Neuronal stem cell (in vitro differentiated cells): ENCODE measurements around the gene SLC38A1.
A peak's percentile ranks its signal among the peaks of the same experiment; 100 is the strongest.

Experiments
- DNase-seq: peaks from one replicate; pipeline ENCODE4 v3.0.0-alpha.2; 2013; ENCODE audit warnings: low spot score
- H2AFZ ChIP-seq: one replicate; pipeline ENCODE4 v1.6.1; 2013; ENCODE audit warnings: mild to moderate bottlenecking, low read length, inconsistent platforms
- H2AK5ac ChIP-seq: 2 replicates; pipeline ENCODE4 v1.6.1; 2013; ENCODE audit warnings: low read depth, mild to moderate bottlenecking, inconsistent platforms, low read length, moderate library complexity, mixed read lengths
- H2BK120ac ChIP-seq: 2 replicates; pipeline ENCODE4 v1.6.1; 2013; ENCODE audit warnings: low read depth, mild to moderate bottlenecking, inconsistent platforms, low read length, moderate library complexity, mixed read lengths
- H2BK12ac ChIP-seq: one replicate; pipeline ENCODE4 v1.6.1; 2013; ENCODE audit warnings: low read length, inconsistent platforms
- H2BK15ac ChIP-seq: 2 replicates; pipeline ENCODE4 v1.6.1; 2013; ENCODE audit warnings: mild to moderate bottlenecking, low read length, inconsistent platforms, mixed read lengths
- H2BK5ac ChIP-seq: one replicate; pipeline ENCODE4 v1.6.1; 2013; ENCODE audit warnings: inconsistent platforms, mild to moderate bottlenecking, low read length, moderate library complexity
- H3K14ac ChIP-seq: one replicate; pipeline ENCODE4 v1.6.1; 2013; ENCODE audit warnings: low read length, inconsistent platforms
- H3K18ac ChIP-seq: 2 replicates; pipeline ENCODE4 v1.6.1; 2013; ENCODE audit warnings: low read length, inconsistent platforms
- H3K23ac ChIP-seq: 2 replicates; pipeline ENCODE4 v1.6.1; 2013; ENCODE audit warnings: low read depth, mild to moderate bottlenecking, mixed read lengths, low read length, inconsistent platforms; ENCODE audit not compliant: poor library complexity
- H3K27ac ChIP-seq: replicated peaks from 3 replicates; pipeline ENCODE4 v1.5.1; 2013; ENCODE audit warnings: low read length, inconsistent platforms
- H3K27me3 ChIP-seq, 3 experiments: 2 replicates each; pipeline ENCODE4 v1.6.1; 2013; ENCODE audit warnings: low read length in 3 of 3, mild to moderate bottlenecking in 2 of 3, inconsistent platforms in 1 of 3, low read depth in 1 of 3, mixed read lengths in 1 of 3, moderate library complexity in 1 of 3; ENCODE audit not compliant: control insufficient read depth in 3 of 3, insufficient read depth in 3 of 3
- H3K36me3 ChIP-seq, 2 donors: replicated peaks in 1 of 2; 2 replicates each; pipeline ENCODE4 v1.6.1; 2013; ENCODE audit warnings: low read length in 2 of 2; ENCODE audit not compliant: control insufficient read depth in 2 of 2, insufficient read depth in 2 of 2
- H3K4ac ChIP-seq: 2 replicates; pipeline ENCODE4 v1.6.1; 2013; ENCODE audit warnings: inconsistent platforms, mild to moderate bottlenecking, low read length, moderate library complexity
- H3K4me1 ChIP-seq, 2 donors: 1 replicate in 1 of 2; 2 replicates in 1 of 2; pipeline ENCODE4 v1.6.1; 2013; ENCODE audit warnings: low read length in 2 of 2, low read depth in 1 of 2; ENCODE audit not compliant: control insufficient read depth in 2 of 2, insufficient read depth in 1 of 2
- H3K4me2 ChIP-seq: one replicate; pipeline ENCODE4 v1.6.1; 2013; ENCODE audit warnings: mild to moderate bottlenecking, low read length, inconsistent platforms; ENCODE audit not compliant: insufficient read depth, poor library complexity, severe bottlenecking
- H3K4me3 ChIP-seq, 2 donors: 2 replicates each; pipeline ENCODE4 v1.5.1; 2013; ENCODE audit warnings: low read length in 2 of 2, mild to moderate bottlenecking in 2 of 2, inconsistent platforms in 1 of 2, moderate library complexity in 1 of 2
- H3K79me1 ChIP-seq: one replicate; pipeline ENCODE4 v1.6.1; 2013; ENCODE audit warnings: low read depth, mild to moderate bottlenecking, inconsistent platforms, low read length, moderate library complexity
- H3K9ac ChIP-seq: one replicate; pipeline ENCODE4 v1.6.1; 2013; ENCODE audit warnings: mild to moderate bottlenecking, low read depth, low read length, inconsistent platforms; ENCODE audit not compliant: poor library complexity
- H3K9me3 ChIP-seq, 2 donors: replicated peaks in 1 of 2; 2 replicates each; pipeline versions ENCODE3 to v1.6.1; 2013; ENCODE audit warnings: low read length in 2 of 2, mild to moderate bottlenecking in 2 of 2, inconsistent platforms in 1 of 2, low read depth in 1 of 2, mixed read lengths in 1 of 2, moderate library complexity in 1 of 2; ENCODE audit not compliant: control insufficient read depth in 2 of 2, insufficient read depth in 1 of 2
- H4K8ac ChIP-seq: one replicate; pipeline ENCODE4 v1.6.1; 2013; ENCODE audit warnings: low read depth, mild to moderate bottlenecking, inconsistent platforms, low read length, moderate library complexity
- H4K91ac ChIP-seq: one replicate; pipeline ENCODE4 v1.6.1; 2013; ENCODE audit warnings: low read length, low read depth, mild to moderate bottlenecking, inconsistent platforms; ENCODE audit not compliant: poor library complexity
- WGBS, 2 donors: extraction: QIAGEN DNeasy Blood & Tissue Kit; methylation state at CpG; one replicate each; pipeline ENCODE4 v1.1.7; 2013; ENCODE audit warnings: missing lambda C conversion rate in 2 of 2, mixed read lengths in 1 of 2; ENCODE audit not compliant: insufficient read length in 2 of 2, insufficient replicate concordance in 1 of 2; ENCODE audit errors: extremely low coverage in 2 of 2; 5-methylcytosine and 5-hydroxymethylcytosine counted together

SLC38A1 gene

DNA sequence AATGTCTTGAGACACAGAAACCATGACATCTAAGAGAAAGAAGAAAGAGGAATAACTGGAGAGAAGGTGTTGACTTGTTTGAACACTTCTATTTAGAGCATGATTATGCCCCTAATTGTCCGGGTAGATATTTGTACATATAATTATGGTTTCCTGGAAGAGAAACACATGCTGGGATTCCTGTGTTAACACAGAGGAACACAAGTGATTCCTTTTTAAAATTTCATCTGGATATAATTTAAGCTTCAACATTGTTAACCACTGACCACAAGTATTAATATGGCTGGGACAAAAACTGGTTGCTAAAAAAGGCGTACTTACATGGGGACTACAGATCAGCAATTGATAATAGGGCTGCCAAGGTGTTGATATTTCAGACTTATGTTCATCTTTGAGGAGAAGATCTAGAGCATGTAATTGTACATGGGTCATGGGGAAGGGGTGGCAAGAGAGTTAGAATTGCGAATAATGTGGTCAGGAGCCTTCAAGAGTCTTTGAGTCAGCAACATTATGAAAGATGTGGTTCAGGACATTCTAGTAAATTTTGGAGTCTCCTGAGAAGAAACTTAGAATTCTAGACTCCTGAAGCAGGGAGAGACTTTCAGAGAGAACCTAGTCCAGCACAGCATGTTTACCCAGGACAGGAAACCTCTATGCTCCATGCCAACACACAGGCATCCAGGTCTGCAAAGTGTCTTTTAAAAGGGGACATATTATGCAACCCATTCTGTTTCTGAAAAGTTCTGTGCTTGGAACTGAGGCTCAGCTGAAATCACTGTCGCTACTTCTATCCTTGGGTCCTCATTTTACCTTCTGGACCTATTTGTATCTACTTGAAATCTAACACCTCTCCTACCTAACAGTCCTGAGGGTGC is 56.5 kb downstream of the SLC38A1 start:
- Histone ChIP-seq H2BK15ac (no peak overlapping the region), H4K91ac (no peak overlapping the region), H3K18ac (no peak overlapping the region), H2BK120ac (no peak overlapping the region), H3K23ac (no peak overlapping the region), H3K4me1 (peaks cover 0 to 5% of the 10 kb centered on the region in 2 donors), H3K14ac (no peak overlapping the region), H3K9ac (no peak overlapping the region), H3K27ac (no peak overlapping the region), H3K4me2 (no peak overlapping the region), H3K4me3 (no peak overlapping the region), H3K27me3 (no peaks in the 10 kb centered on the region), H4K8ac (no peak overlapping the region), H3K9me3 (no peaks in the 10 kb centered on the region), H2BK12ac (no peak overlapping the region), H3K36me3 (peaks cover 9 to 73% of the 10 kb centered on the region in 2 donors), H2AFZ (no peak overlapping the region), H2AK5ac (no peak overlapping the region), H3K79me1 (no peaks in the 10 kb centered on the region), H3K4ac (no peak overlapping the region), H2BK5ac (no peak overlapping the region)
- no CpG with 5 or more reads among the region's 4 CpGs for WGBS, 2 donors
- no peak for DNase-seq

DNA sequence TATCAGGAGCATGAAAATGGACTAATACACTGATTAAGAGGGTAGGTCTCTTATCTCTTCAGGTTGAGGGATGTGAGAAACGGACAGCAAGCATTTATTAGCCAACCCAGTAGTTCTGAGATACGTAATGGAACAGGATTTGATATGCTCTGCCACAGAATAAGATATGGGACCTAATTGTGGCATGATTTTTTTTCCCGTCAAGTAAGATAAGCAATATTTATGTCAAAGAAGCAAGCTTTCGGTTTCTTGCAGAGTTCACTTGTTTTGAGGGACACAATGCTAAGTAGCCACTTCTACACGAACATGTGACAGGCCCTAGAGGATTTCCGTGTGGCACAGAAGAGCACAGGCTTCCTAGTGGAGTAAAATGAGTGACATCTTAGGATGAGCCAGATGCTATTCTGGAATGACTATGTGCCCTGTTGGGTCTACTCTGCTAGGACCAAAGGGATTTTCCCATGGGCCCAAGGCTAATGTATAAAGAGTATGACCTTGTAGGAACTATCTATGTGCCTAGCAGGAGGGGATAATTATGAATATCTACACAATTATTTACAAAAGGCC is 57.9 kb downstream of the SLC38A1 start:
- Histone ChIP-seq H2BK5ac (no peak overlapping the region), H3K27me3 (no peaks in the 10 kb centered on the region), H3K23ac (no peak overlapping the region), H3K14ac (no peak overlapping the region), H3K79me1 (no peaks in the 10 kb centered on the region), H3K36me3 (peaks cover 12 to 75% of the 10 kb centered on the region in 2 donors), H2AK5ac (no peak overlapping the region), H3K9ac (no peak overlapping the region), H4K91ac (no peak overlapping the region), H4K8ac (no peak overlapping the region), H3K4me1 (peaks cover 0 to 5% of the 10 kb centered on the region in 2 donors), H3K27ac (no peak overlapping the region), H2BK15ac (no peak overlapping the region), H2BK12ac (no peak overlapping the region), H3K4me3 (no peak overlapping the region), H2BK120ac (no peak overlapping the region), H3K4me2 (no peak overlapping the region), H3K4ac (no peak overlapping the region), H2AFZ (no peak overlapping the region), H3K9me3 (no peaks in the 10 kb centered on the region), H3K18ac (no peak overlapping the region)
- DNase-seq, result no peak
- WGBS, 2 donors, result no CpG with 5 or more reads among the region's 6 CpGs

DNA sequence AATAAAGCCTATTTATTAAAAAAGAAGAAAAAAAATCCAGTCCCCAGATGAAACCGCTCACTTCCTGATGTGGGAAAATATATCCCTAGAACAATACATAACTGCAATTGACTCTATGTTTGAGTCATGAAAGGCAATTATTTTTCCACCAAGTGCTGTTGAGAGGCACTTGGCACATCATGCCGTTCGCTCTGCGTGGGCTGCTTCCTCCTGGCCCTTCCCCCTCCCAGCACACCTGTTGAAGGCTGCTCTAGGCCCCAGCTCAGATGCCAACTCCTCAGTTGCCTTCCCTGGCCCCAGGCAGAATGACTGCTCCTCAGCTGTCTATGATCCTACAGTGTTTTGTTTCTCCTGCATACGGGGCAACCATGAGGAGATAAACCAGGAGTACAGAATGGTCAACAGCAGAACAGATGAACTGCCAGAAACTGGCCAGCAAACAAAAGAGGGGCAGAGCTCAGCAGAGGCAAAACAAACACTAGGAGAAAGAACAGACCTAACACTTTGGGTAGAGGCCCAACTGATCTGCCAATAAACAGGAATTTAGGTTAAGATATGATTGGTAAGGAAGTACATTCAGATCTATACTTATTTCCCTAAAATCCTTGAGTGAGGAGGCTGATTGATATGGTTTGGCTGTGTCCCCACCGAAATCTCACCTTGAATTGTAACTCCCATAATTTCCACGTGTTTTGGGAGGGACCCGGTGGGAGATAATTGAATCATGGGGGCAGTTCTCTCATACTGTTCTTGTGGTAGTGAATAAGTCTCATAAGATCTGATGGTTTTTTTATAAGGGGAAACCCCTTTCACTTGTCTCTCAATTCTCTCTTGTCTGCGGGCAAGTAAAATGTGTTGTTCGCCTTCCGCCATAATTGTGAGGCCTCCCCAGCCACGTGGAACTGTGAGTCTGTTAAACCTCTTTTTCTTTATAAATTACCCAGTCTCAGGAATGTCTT is 58.6 kb downstream of the SLC38A1 start:
- H3K9ac ChIP-seq, result no peak overlapping the region
- H2BK120ac ChIP-seq, result no peak overlapping the region
- H3K14ac ChIP-seq, result peak overlapping the region; percentile 14
- H2AFZ ChIP-seq, result no peak overlapping the region
- H3K27ac ChIP-seq, result no peak overlapping the region
- no CpG with 5 or more reads among the region's 12 CpGs for WGBS, 2 donors
- no peak overlapping the region for H4K91ac ChIP-seq
- H3K18ac ChIP-seq, result peak overlapping the region; percentile 24
- no peak overlapping the region for H3K4ac ChIP-seq
- H4K8ac ChIP-seq, result no peak overlapping the region
- no peak overlapping the region for H3K4me2 ChIP-seq
- no peak overlapping the region for H2AK5ac ChIP-seq
- no peak overlapping the region for H2BK15ac ChIP-seq
- peaks cover 0 to 5% of the 10 kb centered on the region in 2 donors for H3K4me1 ChIP-seq
- no peaks in the 10 kb centered on the region for H3K9me3 ChIP-seq
- H2BK12ac ChIP-seq, result no peak overlapping the region
- H3K27me3 ChIP-seq, result no peaks in the 10 kb centered on the region
- no peak overlapping the region for H3K4me3 ChIP-seq
- H2BK5ac ChIP-seq, result no peak overlapping the region
- H3K36me3 ChIP-seq, result peaks cover 16 to 82% of the 10 kb centered on the region in 2 donors
- no peak for DNase-seq
- H3K23ac ChIP-seq, result no peak overlapping the region
- H3K79me1 ChIP-seq, result no peaks in the 10 kb centered on the region
